Measurements from ENCODE around the gene ROBO3.

- TF ChIP-seq CTCF (IDR thresholded peaks at IDR 0.05 in 8 of 11, conservative IDR thresholded peaks at IDR 0.05 in 3 of 11) (no peak), POLR2A (IDR thresholded peaks at IDR 0.05) (no peak)
These were observed 24.9 kb downstream of the ROBO3 start for GRCh38 chr11:124890151-124890550.

Measured in spleen (tissue), 7 donors.